Fibroblast of lung (primary cell): ENCODE results near the gene APBB1. TPM values are rescaled to one million over a fixed set of nuclear protein-coding genes. Genes with fewer than 3 reads are reported as not detected.
A peak's percentile ranks its signal among the peaks of the same experiment; 100 is the strongest.

Experiments
- DNase-seq, 2 donors: peaks; one replicate each; pipeline versions ENCODE4 v3.0.0 to v3.0.0-alpha.2; 2010; ENCODE audit warnings: low read depth in 2 of 2
- H2AFZ ChIP-seq: 2 replicates; pipeline ENCODE4 v1.5.1; 2012; ENCODE audit warnings: low read length, control low read depth, inconsistent platforms
- H3K27ac ChIP-seq: 2 replicates; pipeline ENCODE4 v1.5.1; 2011; ENCODE audit warnings: low read length, control low read depth; ENCODE audit not compliant: insufficient read depth
- H3K27me3 ChIP-seq: 2 replicates; pipeline ENCODE4 v1.5.1; 2011; ENCODE audit warnings: mild to moderate bottlenecking, low read length; ENCODE audit not compliant: control insufficient read depth, insufficient read depth
- H3K36me3 ChIP-seq: 2 replicates; pipeline ENCODE4 v1.5.1; 2011; ENCODE audit warnings: low read length; ENCODE audit not compliant: control insufficient read depth, insufficient read depth
- H3K4me1 ChIP-seq: 2 replicates; pipeline ENCODE4 v1.5.1; 2011; ENCODE audit warnings: low read length; ENCODE audit not compliant: control insufficient read depth, insufficient read depth; ENCODE audit errors: extremely low read depth
- H3K4me2 ChIP-seq: 2 replicates; pipeline ENCODE4 v1.5.1; 2011; ENCODE audit warnings: low read length, control low read depth; ENCODE audit not compliant: insufficient read depth; ENCODE audit errors: extremely low read depth
- H3K4me3 ChIP-seq, 4 experiments: fragments of 200-600 bp in 1 of 4; sonication (generic) in 1 of 4; replicated peaks in 1 of 4; 2 replicates each; pipeline ENCODE4 v1.5.1; 2011 to 2016; ENCODE audit warnings: low read length in 4 of 4, low read depth in 3 of 4, mild to moderate bottlenecking in 3 of 4, control low read depth in 2 of 4, inconsistent platforms in 1 of 4, mixed read lengths in 1 of 4; ENCODE audit not compliant: insufficient read depth in 1 of 4; ENCODE audit errors: control extremely low read depth in 1 of 4
- H3K79me2 ChIP-seq: 2 replicates; pipeline ENCODE4 v1.5.1; 2012; ENCODE audit warnings: mild to moderate bottlenecking, low read length, inconsistent platforms; ENCODE audit not compliant: control insufficient read depth, insufficient read depth
- H3K9ac ChIP-seq: 2 replicates; pipeline ENCODE4 v1.5.1; 2011; ENCODE audit warnings: mild to moderate bottlenecking, low read length, control low read depth; ENCODE audit not compliant: insufficient read depth
- H3K9me3 ChIP-seq: 2 replicates; pipeline ENCODE4 v1.5.1; 2012; ENCODE audit warnings: low read depth, low read length; ENCODE audit not compliant: control insufficient read depth, insufficient read depth
- H4K20me1 ChIP-seq: 2 replicates; pipeline ENCODE4 v1.5.1; 2011; ENCODE audit warnings: low read length; ENCODE audit not compliant: control insufficient read depth, insufficient read depth; ENCODE audit errors: extremely low read depth
- CTCF ChIP-seq, 2 donors: IDR thresholded peaks in 1 of 2; conservative IDR thresholded peaks in 1 of 2; 1 replicate in 1 of 2; 2 replicates in 1 of 2; pipeline ENCODE4 v1.5.1; 2011 to 2012; ENCODE audit warnings: low read length in 2 of 2, control low read depth in 1 of 2, inconsistent platforms in 1 of 2, low read depth in 1 of 2, mild to moderate bottlenecking in 1 of 2
- EZH2 ChIP-seq: IDR thresholded peaks from 2 replicates; pipeline ENCODE4 v1.5.1; 2012; ENCODE audit warnings: low read length, control low read depth, mild to moderate bottlenecking; ENCODE audit errors: missing control alignments
- polyA plus RNA-seq, 2 donors: library from polyadenylated mRNA; depleted of rRNA in 1 of 2; stranded (reverse) in 1 of 2; unstranded in 1 of 2; fragments of >200 nt; gene quantifications; 2 replicates each; pipeline ENCODE4 v1.2.1, GENCODE V29; 2011 to 2012; ENCODE audit warnings: missing spikeins in 1 of 2
- total RNA-seq: library from RNA; depleted of rRNA; stranded (reverse); fragments of >200 nt; gene quantifications from 2 replicates; pipeline ENCODE4 v1.2.1, GENCODE V29; 2014

The APBB1 gene
- total and polyA plus RNA-seq, 2 donors (not counting 1 experiment from before 2014, with no cell fraction given), result 33.5 to 73.7 TPM

GRCh38 chr11:6388748-6389147 is 30.1 kb downstream of the APBB1 start:
- Histone ChIP-seq H3K9me3 (no peaks in the 10 kb centered on the region), H3K36me3 (peaks cover 5% of the 10 kb centered on the region), H3K79me2 (peaks cover 8% of the 10 kb centered on the region), H3K27ac (no peak overlapping the region), H3K9ac (no peak overlapping the region), H3K27me3 (no peaks in the 10 kb centered on the region), H3K4me1 (peaks cover 15% of the 10 kb centered on the region), H3K4me2 (no peak overlapping the region), H4K20me1 (no peaks in the 10 kb centered on the region), H3K4me3 (no peak overlapping the region), H2AFZ (no peak overlapping the region)
- DNase-seq, result no peak
- no peak for TF ChIP-seq EZH2
- TF ChIP-seq CTCF (conservative IDR thresholded peaks at IDR 0.05 in 1 of 2, IDR thresholded peaks at IDR 0.05 in 1 of 2; ENCODE audit: low read depth in 1 of 2, low read length in 2 of 2), result no peak

GRCh38 chr11:6387811-6388599 is 30.9 kb downstream of the APBB1 start:
- H4K20me1 ChIP-seq, result no peaks in the 10 kb centered on the region
- DNase-seq, result peak; percentile 39 to 47
- H3K4me2 ChIP-seq, result peak overlapping the region; percentile 23
- peaks cover 15% of the 10 kb centered on the region for H3K4me1 ChIP-seq
- no peaks in the 10 kb centered on the region for H3K27me3 ChIP-seq
- H3K36me3 ChIP-seq, result peaks cover 5% of the 10 kb centered on the region
- peaks cover 8% of the 10 kb centered on the region for H3K79me2 ChIP-seq
- peak overlapping the region in 1 of 4 experiments; percentile 7 for H3K4me3 ChIP-seq
- TF ChIP-seq EZH2, result no peak
- no peak for TF ChIP-seq CTCF (conservative IDR thresholded peaks at IDR 0.05 in 1 of 2, IDR thresholded peaks at IDR 0.05 in 1 of 2; ENCODE audit: low read depth in 1 of 2, low read length in 2 of 2)
- no peaks in the 10 kb centered on the region for H3K9me3 ChIP-seq
- no peak overlapping the region for H2AFZ ChIP-seq
- no peak overlapping the region for H3K9ac ChIP-seq
- no peak overlapping the region for H3K27ac ChIP-seq

GRCh38 chr11:6385046-6385777 is 33.7 kb downstream of the APBB1 start:
- Histone ChIP-seq H3K79me2 (no peaks in the 10 kb centered on the region), H3K9ac (no peak overlapping the region), H3K27me3 (no peaks in the 10 kb centered on the region), H2AFZ (no peak overlapping the region), H3K4me3 (no peak overlapping the region), H4K20me1 (no peaks in the 10 kb centered on the region), H3K4me1 (peaks cover 10% of the 10 kb centered on the region), H3K27ac (no peak overlapping the region), H3K36me3 (no peaks in the 10 kb centered on the region), H3K9me3 (no peaks in the 10 kb centered on the region), H3K4me2 (no peak overlapping the region)
- TF ChIP-seq EZH2 (no peak), CTCF (conservative IDR thresholded peaks at IDR 0.05 in 1 of 2, IDR thresholded peaks at IDR 0.05 in 1 of 2; ENCODE audit: low read depth in 1 of 2, low read length in 2 of 2) (no peak)
- DNase-seq, result no peak
